ENCODE results near the gene C1orf159.

DNA sequence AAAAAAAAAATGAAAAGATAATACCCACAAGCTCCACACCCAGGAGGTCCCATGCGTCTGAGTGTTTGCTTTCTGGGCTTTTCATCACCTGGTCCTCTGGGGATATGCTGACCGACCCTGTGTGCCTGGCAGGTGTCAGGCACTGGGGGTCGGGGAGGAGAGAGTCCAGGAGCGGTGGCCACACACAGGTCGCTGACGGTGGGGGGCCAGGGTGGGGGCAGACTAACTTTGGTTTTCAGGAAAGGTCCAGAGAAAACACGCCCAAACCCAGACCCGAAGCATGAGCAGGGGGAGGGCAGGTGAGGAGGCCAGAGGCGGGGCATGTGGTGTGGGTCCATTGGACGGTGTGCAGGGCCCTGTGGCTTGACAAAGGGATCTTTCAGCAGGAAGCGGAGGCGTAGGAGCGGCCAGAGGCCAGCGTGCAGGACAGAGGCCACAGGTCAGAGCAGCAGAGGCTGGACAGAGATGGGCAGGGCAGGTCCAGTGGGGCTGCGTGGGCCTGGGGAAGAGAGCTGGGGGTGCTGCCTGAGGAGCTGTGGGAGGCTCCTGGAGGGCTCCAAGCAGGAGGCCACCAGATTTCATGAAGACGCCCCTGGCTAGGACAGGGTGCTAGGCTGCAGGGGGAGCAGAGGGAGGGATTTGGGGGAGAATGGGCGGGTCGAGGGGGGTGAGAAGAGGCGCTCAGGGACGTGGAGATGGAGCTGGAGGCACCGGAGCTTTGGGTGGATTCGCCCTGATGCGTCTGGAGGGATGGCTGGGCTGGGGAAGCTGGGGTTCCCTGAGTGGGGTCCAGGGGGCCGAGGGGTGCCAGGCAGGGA is 57.6 kb downstream of the C1orf159 start:
- TF ChIP-seq GATA2 (IDR thresholded peaks at IDR 0.05; ENCODE audit: low read depth, low read length), result no peak
- no peak for TF ChIP-seq GATA3 (IDR thresholded peaks at IDR 0.05; ENCODE audit: low read depth, low read length)

Data from SH-SY5Y (cell line).